ENCODE data around the gene TMX3.

- TF ChIP-seq CTCF (IDR thresholded peaks at IDR 0.05) (no peak), POLR2A (IDR thresholded peaks at IDR 0.05) (no peak), EP300 (IDR thresholded peaks at IDR 0.05) (no peak)
Measured at GRCh38 chr18:68742206-68742605, 27.3 kb upstream of the TMX3 start.

All from ovary (tissue), 3 donors.